Prostate gland (tissue), 2 donors: ENCODE measurements around the gene FOXP1.

Experiments used
- POLR2A ChIP-seq: fragments of 450-650 bp; IDR thresholded peaks from one replicate; pipeline ENCODE4 v1.6.1; 2016; ENCODE audit warnings: antibody characterized with exemption, mild to moderate bottlenecking
- POLR2AphosphoS5 ChIP-seq: sonication (generic); formaldehyde crosslinking; IDR thresholded peaks from one replicate; pipeline ENCODE4 v1.6.1; 2017; ENCODE audit warnings: antibody characterized with exemption
- TF ChIP-seq, protein P1 (sequence below), 4 experiments: fragments of 200-600 bp in 2 of 4; fragments of 450-650 bp in 2 of 4; sonication (generic) in 2 of 4; IDR thresholded peaks; 1 replicate in 3 of 4; 2 replicates in 1 of 4; pipeline ENCODE4 v1.5.1; 2016 to 2019; ENCODE audit warnings: antibody characterized with exemption in 4 of 4, mild to moderate bottlenecking in 2 of 4, moderate library complexity in 2 of 4

DNA sequence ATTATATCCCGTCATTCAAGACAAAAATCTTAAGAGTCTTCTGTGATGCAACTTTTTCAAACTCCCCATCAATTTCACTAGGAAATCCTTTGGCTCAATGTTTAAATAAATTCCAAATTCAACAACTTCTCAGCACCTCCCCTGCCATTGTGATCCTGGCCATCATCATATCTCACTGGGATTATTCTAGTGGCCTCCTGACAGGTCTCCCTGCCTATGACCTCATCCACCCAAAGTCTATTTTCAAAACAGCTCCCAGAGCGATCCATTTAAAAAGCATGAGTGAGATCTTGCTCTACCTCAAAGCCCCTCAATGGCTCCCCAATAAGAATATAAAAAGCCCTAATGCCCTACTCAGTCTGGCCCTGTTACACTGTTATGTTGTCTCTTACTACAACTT is 293.2 kb downstream of the FOXP1 start:
- TF ChIP-seq POLR2A (no peak), POLR2AphosphoS5 (no peak)
- TF ChIP-seq, protein P1, sequence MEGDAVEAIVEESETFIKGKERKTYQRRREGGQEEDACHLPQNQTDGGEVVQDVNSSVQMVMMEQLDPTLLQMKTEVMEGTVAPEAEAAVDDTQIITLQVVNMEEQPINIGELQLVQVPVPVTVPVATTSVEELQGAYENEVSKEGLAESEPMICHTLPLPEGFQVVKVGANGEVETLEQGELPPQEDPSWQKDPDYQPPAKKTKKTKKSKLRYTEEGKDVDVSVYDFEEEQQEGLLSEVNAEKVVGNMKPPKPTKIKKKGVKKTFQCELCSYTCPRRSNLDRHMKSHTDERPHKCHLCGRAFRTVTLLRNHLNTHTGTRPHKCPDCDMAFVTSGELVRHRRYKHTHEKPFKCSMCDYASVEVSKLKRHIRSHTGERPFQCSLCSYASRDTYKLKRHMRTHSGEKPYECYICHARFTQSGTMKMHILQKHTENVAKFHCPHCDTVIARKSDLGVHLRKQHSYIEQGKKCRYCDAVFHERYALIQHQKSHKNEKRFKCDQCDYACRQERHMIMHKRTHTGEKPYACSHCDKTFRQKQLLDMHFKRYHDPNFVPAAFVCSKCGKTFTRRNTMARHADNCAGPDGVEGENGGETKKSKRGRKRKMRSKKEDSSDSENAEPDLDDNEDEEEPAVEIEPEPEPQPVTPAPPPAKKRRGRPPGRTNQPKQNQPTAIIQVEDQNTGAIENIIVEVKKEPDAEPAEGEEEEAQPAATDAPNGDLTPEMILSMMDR (IDR thresholded peaks at IDR 0.05): no peak
